Panc1 (cell line): ENCODE results near the gene ALDH4A1. TPM values are rescaled to one million over a fixed set of nuclear protein-coding genes. Genes with fewer than 3 reads are reported as not detected.
"Not testable (repeated sequence)": the region's sequence is repeated elsewhere in the genome, so short reads cannot be mapped to it uniquely, and the experiment has no call there.

Source experiments
- ATAC-seq: fragments of 200-7000 bp; cut with Tn5 transposase; 2 replicates; pipeline ENCODE4 v1.9.1; 2020; ENCODE audit warnings: mild to moderate bottlenecking, moderate library complexity
- BruUV-seq: library from RNA; stranded (reverse); fragments of 400-500 nt; replicated peaks from 2 replicates; lab custom pipeline; 2021; lab: Mats Ljungman, UMichigan
- CTCF ChIA-PET: fragments of 300-600 bp; sonication (Branson Sonifier 250); formaldehyde crosslinking; loops from one replicate; lab custom pipeline; 2022; ENCODE audit warnings: antibody characterized with exemption; lab: Charles Lee
- POLR2A ChIA-PET: fragments of 300-600 bp; sonication (Branson Sonifier 250); formaldehyde crosslinking; loops from one replicate; lab custom pipeline; 2022; ENCODE audit warnings: antibody characterized with exemption; lab: Charles Lee
- DNase-seq: peaks from one replicate; pipeline ENCODE4 v3.0.0-alpha.2; 2010; ENCODE audit warnings: low read depth, low spot score
- H3K27ac ChIP-seq: 2 replicates; pipeline ENCODE4 v1.5.1; 2011; ENCODE audit warnings: mild to moderate bottlenecking, low read length, inconsistent platforms
- H3K27me3 ChIP-seq: fragments of 200-500 bp; sonication (Bioruptor generic); 2 replicates; pipeline ENCODE4 v1.6.0; 2014; ENCODE audit warnings: low read length, inconsistent platforms; ENCODE audit not compliant: control insufficient read depth, insufficient read depth
- H3K36me3 ChIP-seq: fragments of 200-500 bp; sonication (Bioruptor generic); 2 replicates; pipeline ENCODE4 v1.5.1; 2014; ENCODE audit warnings: inconsistent platforms, mild to moderate bottlenecking, low read length, moderate library complexity; ENCODE audit not compliant: control insufficient read depth, insufficient read depth
- H3K4me1 ChIP-seq: 2 replicates; pipeline ENCODE4 v1.5.1; 2011; ENCODE audit warnings: inconsistent platforms, mild to moderate bottlenecking, low read length, moderate library complexity; ENCODE audit not compliant: control insufficient read depth, insufficient read depth
- H3K4me3 ChIP-seq, 2 experiments: 2 replicates each; pipeline ENCODE4 v1.5.1; 2011 to 2012; ENCODE audit warnings: low read depth in 2 of 2, low read length in 2 of 2, mild to moderate bottlenecking in 2 of 2, inconsistent platforms in 1 of 2, moderate library complexity in 1 of 2
- H3K9me3 ChIP-seq: fragments of 200-500 bp; sonication (Bioruptor generic); 2 replicates; pipeline ENCODE4 v1.5.1; 2014; ENCODE audit warnings: low read depth, mild to moderate bottlenecking, inconsistent platforms, low read length, moderate library complexity; ENCODE audit not compliant: control insufficient read depth, insufficient read depth
- POLR2AphosphoS5 ChIP-seq: IDR thresholded peaks from 2 replicates; pipeline ENCODE4 v1.6.1; 2012; ENCODE audit warnings: mild to moderate bottlenecking, low read depth, low read length, moderate library complexity
- SIN3A ChIP-seq: IDR thresholded peaks from 2 replicates; pipeline ENCODE4 v1.6.1; 2012; ENCODE audit warnings: low read depth, mild to moderate bottlenecking, low read length, moderate library complexity, borderline replicate concordance; ENCODE audit not compliant: insufficient read depth
- TCF7L2 ChIP-seq: IDR thresholded peaks from 2 replicates; pipeline ENCODE4 v1.6.1; 2011; ENCODE audit warnings: mild to moderate bottlenecking, low read depth, low read length, inconsistent platforms
- in situ Hi-C: cut with HindIII; loops from 2 replicates; pipeline ENCODE4 v1.10.0; 2016; ENCODE audit warnings: low sequenced_read_pairs, low pct_unique_long_range_greater_than_20kb
- intact Hi-C: fragments of 100-400 bp; cut with micrococcal nuclease; formaldehyde crosslinking; loops from one replicate; pipeline ENCODE4 v1.10.0; 2022; ENCODE audit not compliant: unreplicated experiment
- total RNA-seq: library from RNA; stranded (reverse); gene quantifications from one replicate; pipeline ENCODE4 v1.2.1, GENCODE V29; 2021; ENCODE audit not compliant: unreplicated experiment
- TF ChIP-seq, protein P1 (sequence below): fragments of 450-650 bp; IDR thresholded peaks from 2 replicates; pipeline ENCODE4 v1.5.1; 2017; ENCODE audit warnings: mild to moderate bottlenecking
- TF ChIP-seq, protein P2 (sequence below), 2 experiments: IDR thresholded peaks; 2 replicates each; pipeline ENCODE4 v1.6.1; 2011 to 2012; ENCODE audit warnings: low read depth in 2 of 2, control low read depth in 1 of 2, low read length in 1 of 2, mild to moderate bottlenecking in 1 of 2, moderate library complexity in 1 of 2; ENCODE audit not compliant: insufficient read depth in 1 of 2

Gene ALDH4A1
- total RNA-seq, 1 experiment from 2014 or later, result 21.7 TPM

DNA sequence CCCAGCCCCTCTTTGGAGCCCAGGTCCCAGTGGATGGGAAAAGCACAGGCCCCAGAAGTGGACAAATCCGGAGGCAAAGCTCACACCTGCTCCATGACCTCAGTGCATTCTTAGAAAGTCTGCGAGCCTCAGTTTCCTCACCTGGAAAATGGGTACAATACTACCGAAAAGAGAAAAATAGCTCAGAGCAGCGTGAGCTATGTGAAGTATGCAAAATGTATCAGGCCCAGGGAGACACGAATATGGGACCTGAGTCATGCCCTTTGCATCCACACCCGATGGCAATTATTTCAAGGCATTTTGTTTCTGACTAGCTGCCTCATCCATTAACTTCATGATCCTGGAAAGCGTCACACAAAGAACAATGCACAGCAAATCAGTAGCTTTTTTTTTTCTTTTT is 9.2 kb downstream of the ALDH4A1 start:
- in situ Hi-C loops (no loop called here), intact Hi-C loops (no loop called here)
- Histone ChIP-seq H3K27me3 (no peaks in the 10 kb centered on the region), H3K36me3 (no peaks in the 10 kb centered on the region; the same call in 1 of the 2 replicates), H3K27ac (no peak overlapping the region), H3K9me3 (no peaks in the 10 kb centered on the region), H3K4me1 (no peaks in the 10 kb centered on the region), H3K4me3 (no peak overlapping the region)
- ChIA-PET POLR2A (no interaction called here), CTCF (interaction anchor here (2.0 kb wide), 1 partner anchor 9 kb away, joined by 7 read pairs; no protein-coding TSS in a partner anchor)
- no peak for ATAC-seq
- BruUV-seq, result no TSS peak
- no peak for DNase-seq
- TF ChIP-seq, protein P1, sequence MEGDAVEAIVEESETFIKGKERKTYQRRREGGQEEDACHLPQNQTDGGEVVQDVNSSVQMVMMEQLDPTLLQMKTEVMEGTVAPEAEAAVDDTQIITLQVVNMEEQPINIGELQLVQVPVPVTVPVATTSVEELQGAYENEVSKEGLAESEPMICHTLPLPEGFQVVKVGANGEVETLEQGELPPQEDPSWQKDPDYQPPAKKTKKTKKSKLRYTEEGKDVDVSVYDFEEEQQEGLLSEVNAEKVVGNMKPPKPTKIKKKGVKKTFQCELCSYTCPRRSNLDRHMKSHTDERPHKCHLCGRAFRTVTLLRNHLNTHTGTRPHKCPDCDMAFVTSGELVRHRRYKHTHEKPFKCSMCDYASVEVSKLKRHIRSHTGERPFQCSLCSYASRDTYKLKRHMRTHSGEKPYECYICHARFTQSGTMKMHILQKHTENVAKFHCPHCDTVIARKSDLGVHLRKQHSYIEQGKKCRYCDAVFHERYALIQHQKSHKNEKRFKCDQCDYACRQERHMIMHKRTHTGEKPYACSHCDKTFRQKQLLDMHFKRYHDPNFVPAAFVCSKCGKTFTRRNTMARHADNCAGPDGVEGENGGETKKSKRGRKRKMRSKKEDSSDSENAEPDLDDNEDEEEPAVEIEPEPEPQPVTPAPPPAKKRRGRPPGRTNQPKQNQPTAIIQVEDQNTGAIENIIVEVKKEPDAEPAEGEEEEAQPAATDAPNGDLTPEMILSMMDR, result no peak
- TF ChIP-seq POLR2AphosphoS5 (no peak), TCF7L2 (no peak), SIN3A (no peak)
- TF ChIP-seq, protein P2, sequence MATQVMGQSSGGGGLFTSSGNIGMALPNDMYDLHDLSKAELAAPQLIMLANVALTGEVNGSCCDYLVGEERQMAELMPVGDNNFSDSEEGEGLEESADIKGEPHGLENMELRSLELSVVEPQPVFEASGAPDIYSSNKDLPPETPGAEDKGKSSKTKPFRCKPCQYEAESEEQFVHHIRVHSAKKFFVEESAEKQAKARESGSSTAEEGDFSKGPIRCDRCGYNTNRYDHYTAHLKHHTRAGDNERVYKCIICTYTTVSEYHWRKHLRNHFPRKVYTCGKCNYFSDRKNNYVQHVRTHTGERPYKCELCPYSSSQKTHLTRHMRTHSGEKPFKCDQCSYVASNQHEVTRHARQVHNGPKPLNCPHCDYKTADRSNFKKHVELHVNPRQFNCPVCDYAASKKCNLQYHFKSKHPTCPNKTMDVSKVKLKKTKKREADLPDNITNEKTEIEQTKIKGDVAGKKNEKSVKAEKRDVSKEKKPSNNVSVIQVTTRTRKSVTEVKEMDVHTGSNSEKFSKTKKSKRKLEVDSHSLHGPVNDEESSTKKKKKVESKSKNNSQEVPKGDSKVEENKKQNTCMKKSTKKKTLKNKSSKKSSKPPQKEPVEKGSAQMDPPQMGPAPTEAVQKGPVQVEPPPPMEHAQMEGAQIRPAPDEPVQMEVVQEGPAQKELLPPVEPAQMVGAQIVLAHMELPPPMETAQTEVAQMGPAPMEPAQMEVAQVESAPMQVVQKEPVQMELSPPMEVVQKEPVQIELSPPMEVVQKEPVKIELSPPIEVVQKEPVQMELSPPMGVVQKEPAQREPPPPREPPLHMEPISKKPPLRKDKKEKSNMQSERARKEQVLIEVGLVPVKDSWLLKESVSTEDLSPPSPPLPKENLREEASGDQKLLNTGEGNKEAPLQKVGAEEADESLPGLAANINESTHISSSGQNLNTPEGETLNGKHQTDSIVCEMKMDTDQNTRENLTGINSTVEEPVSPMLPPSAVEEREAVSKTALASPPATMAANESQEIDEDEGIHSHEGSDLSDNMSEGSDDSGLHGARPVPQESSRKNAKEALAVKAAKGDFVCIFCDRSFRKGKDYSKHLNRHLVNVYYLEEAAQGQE (IDR thresholded peaks at IDR 0.05; ENCODE audit: insufficient read depth in 1 of 2, low read depth in 2 of 2, low read length in 1 of 2), result no peak

DNA sequence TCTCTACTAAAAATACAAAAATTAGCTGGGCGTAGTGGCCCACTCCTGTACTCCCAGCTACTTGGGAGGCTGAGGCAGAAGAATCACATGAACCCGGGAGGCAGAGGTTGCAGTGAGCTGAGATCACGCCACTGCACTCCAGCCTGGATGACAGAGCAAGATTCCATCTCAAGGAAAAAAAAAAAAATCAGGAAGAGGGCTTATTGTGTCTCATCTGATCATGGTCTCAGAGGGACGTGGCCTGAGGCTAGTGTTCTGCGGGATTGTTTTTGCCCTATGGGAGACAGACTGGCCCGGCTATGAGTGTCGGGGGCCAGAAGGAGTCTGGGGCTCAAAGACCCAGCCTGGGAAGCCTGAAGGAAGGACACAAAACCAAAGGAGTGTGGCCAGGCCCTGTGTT is 10.5 kb downstream of the ALDH4A1 start:
- ATAC-seq, in situ Hi-C loops, DNase-seq, POLR2A ChIA-PET, H3K9me3 ChIP-seq, H3K27ac ChIP-seq, H3K36me3 ChIP-seq, intact Hi-C loops, H3K4me3 ChIP-seq, BruUV-seq, H3K27me3 ChIP-seq, H3K4me1 ChIP-seq, CTCF ChIA-PET: not testable (repeated sequence)

DNA sequence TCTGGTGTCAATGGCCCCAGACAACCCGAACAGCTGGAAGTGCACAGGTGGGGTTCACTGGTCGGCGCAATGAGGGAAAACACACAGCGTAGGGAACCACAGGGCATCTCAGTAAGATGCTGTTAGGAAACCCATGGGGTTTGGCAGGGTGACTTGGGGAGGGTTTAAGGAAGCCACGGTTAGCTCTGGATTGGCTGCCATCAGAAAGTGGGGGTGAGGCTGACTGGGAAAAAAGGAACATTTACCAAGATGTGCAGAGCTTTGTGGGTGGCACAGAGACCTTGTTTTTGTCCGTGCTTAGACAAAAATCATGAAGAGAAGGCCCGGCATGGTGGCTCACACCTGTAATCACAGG is 11.0 kb downstream of the ALDH4A1 start:
- no peaks in the 10 kb centered on the region for H3K27me3 ChIP-seq
- DNase-seq (no peak), ATAC-seq (no peak)
- POLR2A ChIA-PET, result no interaction called here
- in situ Hi-C loops, result no loop called here
- H3K9me3 ChIP-seq, result no peaks in the 10 kb centered on the region
- BruUV-seq, result no TSS peak
- CTCF ChIA-PET, result interaction anchor here (0.7 kb wide), 1 partner anchor 1207 kb away, joined by 3 read pairs; no protein-coding TSS in a partner anchor
- no peaks in the 10 kb centered on the region for H3K4me1 ChIP-seq
- TF ChIP-seq, protein P1, result no peak
- TF ChIP-seq, protein P2 (IDR thresholded peaks at IDR 0.05; ENCODE audit: insufficient read depth in 1 of 2, low read depth in 2 of 2, low read length in 1 of 2), result no peak
- TF ChIP-seq POLR2AphosphoS5 (no peak), SIN3A (no peak), TCF7L2 (no peak)
- intact Hi-C loops, result no loop called here
- no peaks in the 10 kb centered on the region; the same call in 1 of the 2 replicates for H3K36me3 ChIP-seq
- no peak overlapping the region for H3K27ac ChIP-seq
- no peak overlapping the region for H3K4me3 ChIP-seq
